Hepatocyte (in vitro differentiated cells): ENCODE results near the gene CDK16.

ENCODE experiments used
- CTCF ChIP-seq: fragments of 200-600 bp; sonication (generic); IDR thresholded peaks from 2 replicates; pipeline ENCODE4 v1.5.1; 2016; ENCODE audit warnings: antibody characterized with exemption, mild to moderate bottlenecking; ENCODE audit not compliant: poor library complexity
- EZH2 ChIP-seq: fragments of 200-600 bp; sonication (generic); IDR thresholded peaks from 2 replicates; pipeline ENCODE4 v1.6.1; 2016; ENCODE audit warnings: antibody characterized with exemption, mild to moderate bottlenecking, borderline replicate concordance
- EZH2phosphoT487 ChIP-seq: fragments of 200-600 bp; sonication (generic); IDR thresholded peaks from one replicate; pipeline ENCODE4 v1.6.1; 2018; ENCODE audit warnings: antibody characterized with exemption, mild to moderate bottlenecking, low read depth, moderate library complexity; ENCODE audit not compliant: unreplicated experiment, severe bottlenecking

GRCh38 chrX:47191806-47192401 lies 26.6 kb upstream of the CDK16 start:
- TF ChIP-seq CTCF (no peak), EZH2phosphoT487 (no peak), EZH2 (no peak)
